Trophoblast cell (in vitro differentiated cells and primary cell): ENCODE measurements around the gene PEPD.

Source experiments
- DNase-seq, 2 donors: peaks; one replicate each; pipeline ENCODE4 v3.0.0-alpha.2; 2016
- H2AFZ ChIP-seq: 2 replicates; pipeline ENCODE4 v1.6.1; 2013; ENCODE audit warnings: low read length, moderate library complexity, mild to moderate bottlenecking; ENCODE audit not compliant: insufficient read depth, poor library complexity
- H2AK5ac ChIP-seq: 2 replicates; pipeline ENCODE4 v1.6.1; 2013; ENCODE audit warnings: mild to moderate bottlenecking, low read length
- H2BK120ac ChIP-seq: 2 replicates; pipeline ENCODE4 v1.6.1; 2013; ENCODE audit warnings: low read length, mild to moderate bottlenecking, moderate library complexity; ENCODE audit not compliant: insufficient read depth, poor library complexity
- H2BK12ac ChIP-seq: 2 replicates; pipeline ENCODE4 v1.6.1; 2013; ENCODE audit warnings: mild to moderate bottlenecking, low read length, moderate library complexity
- H2BK5ac ChIP-seq: 2 replicates; pipeline ENCODE4 v1.6.1; 2013; ENCODE audit warnings: low read length, low read depth, moderate library complexity, mild to moderate bottlenecking; ENCODE audit not compliant: poor library complexity
- H3K14ac ChIP-seq: 2 replicates; pipeline ENCODE4 v1.6.1; 2013; ENCODE audit warnings: mild to moderate bottlenecking, low read length
- H3K18ac ChIP-seq: 2 replicates; pipeline ENCODE4 v1.6.1; 2013; ENCODE audit warnings: mild to moderate bottlenecking, low read length
- H3K23ac ChIP-seq: 2 replicates; pipeline ENCODE4 v1.6.1; 2013; ENCODE audit warnings: low read length
- H3K27ac ChIP-seq: 2 replicates; pipeline ENCODE4 v1.5.1; 2013; ENCODE audit warnings: low read depth, mild to moderate bottlenecking, inconsistent platforms, low read length, moderate library complexity
- H3K27me3 ChIP-seq: 2 replicates; pipeline ENCODE4 v1.6.1; 2013; ENCODE audit warnings: inconsistent platforms, mild to moderate bottlenecking, low read length, moderate library complexity; ENCODE audit not compliant: insufficient read depth
- H3K36me3 ChIP-seq, 2 experiments: 1 replicate in 1 of 2; 2 replicates in 1 of 2; pipeline ENCODE4 v1.6.1; 2013; ENCODE audit warnings: low read length in 2 of 2, mild to moderate bottlenecking in 2 of 2, moderate library complexity in 1 of 2; ENCODE audit not compliant: insufficient read depth in 2 of 2, control insufficient read depth in 1 of 2
- H3K4ac ChIP-seq: 2 replicates; pipeline ENCODE4 v1.6.1; 2013; ENCODE audit warnings: low read depth, mild to moderate bottlenecking, low read length, moderate library complexity
- H3K4me1 ChIP-seq, 2 experiments: 1 replicate in 1 of 2; 2 replicates in 1 of 2; pipeline ENCODE4 v1.6.1; 2013; ENCODE audit warnings: low read length in 2 of 2, mild to moderate bottlenecking in 2 of 2, moderate library complexity in 1 of 2; ENCODE audit not compliant: insufficient read depth in 2 of 2, control insufficient read depth in 1 of 2
- H3K4me2 ChIP-seq: 2 replicates; pipeline ENCODE4 v1.6.1; 2013; ENCODE audit warnings: inconsistent platforms, mild to moderate bottlenecking, low read length, moderate library complexity
- H3K4me3 ChIP-seq: 2 replicates; pipeline ENCODE4 v1.5.1; 2013; ENCODE audit warnings: mild to moderate bottlenecking, low read depth, low read length, inconsistent platforms
- H3K79me1 ChIP-seq: one replicate; pipeline ENCODE4 v1.6.1; 2013; ENCODE audit warnings: low read length
- H3K79me2 ChIP-seq: 2 replicates; pipeline ENCODE4 v1.6.1; 2013; ENCODE audit warnings: low read length, mild to moderate bottlenecking; ENCODE audit not compliant: control insufficient read depth, insufficient read depth, poor library complexity
- H3K9ac ChIP-seq: 2 replicates; pipeline ENCODE4 v1.6.1; 2013; ENCODE audit warnings: mild to moderate bottlenecking, low read length
- H3K9me3 ChIP-seq: 2 replicates; pipeline ENCODE4 v1.6.1; 2013; ENCODE audit warnings: low read depth, mild to moderate bottlenecking, control low read depth, inconsistent platforms, low read length; ENCODE audit not compliant: insufficient read depth
- H4K12ac ChIP-seq: 2 replicates; pipeline ENCODE4 v1.6.1; 2013; ENCODE audit warnings: low read depth, mild to moderate bottlenecking, low read length, moderate library complexity
- H4K8ac ChIP-seq: 2 replicates; pipeline ENCODE4 v1.6.1; 2013; ENCODE audit warnings: low read depth, mild to moderate bottlenecking, low read length, moderate library complexity
- H4K91ac ChIP-seq: one replicate; pipeline ENCODE4 v1.6.1; 2013; ENCODE audit warnings: low read depth, mild to moderate bottlenecking, low read length, moderate library complexity
- WGBS: extraction: QIAGEN DNeasy Blood & Tissue Kit; methylation state at CpG from one replicate; pipeline ENCODE4 v1.1.7; 2013; ENCODE audit warnings: missing lambda C conversion rate; ENCODE audit not compliant: insufficient read length, insufficient coverage; ENCODE audit errors: extremely low coverage; 5-methylcytosine and 5-hydroxymethylcytosine counted together

Gene PEPD

GRCh38 chr19:33395561-33396550, 125.7 kb downstream of the PEPD start:
- Histone ChIP-seq H3K4ac (no peak overlapping the region), H3K27me3 (no peaks in the 10 kb centered on the region), H3K23ac (no peak overlapping the region), H3K9ac (no peak overlapping the region), H3K79me2 (peaks cover 2% of the 10 kb centered on the region), H2AK5ac (no peak overlapping the region), H3K36me3 (peaks cover 0 to under 1% of the 10 kb centered on the region in 2 experiments), H2BK12ac (no peak overlapping the region), H4K12ac (no peak overlapping the region), H2AFZ (no peak overlapping the region), H3K9me3 (peaks cover 2% of the 10 kb centered on the region), H2BK120ac (no peak overlapping the region), H3K18ac (no peak overlapping the region), H3K4me2 (no peak overlapping the region), H3K27ac (no peak overlapping the region), H2BK5ac (no peak overlapping the region), H3K14ac (no peak overlapping the region), H4K91ac (no peak overlapping the region), H4K8ac (no peak overlapping the region), H3K4me3 (no peak overlapping the region), H3K4me1 (peaks cover 0 to 3% of the 10 kb centered on the region in 2 experiments), H3K79me1 (no peaks in the 10 kb centered on the region)
- DNase-seq = no peak
- no CpG with 5 or more reads among the region's 31 CpGs for WGBS

DNA sequence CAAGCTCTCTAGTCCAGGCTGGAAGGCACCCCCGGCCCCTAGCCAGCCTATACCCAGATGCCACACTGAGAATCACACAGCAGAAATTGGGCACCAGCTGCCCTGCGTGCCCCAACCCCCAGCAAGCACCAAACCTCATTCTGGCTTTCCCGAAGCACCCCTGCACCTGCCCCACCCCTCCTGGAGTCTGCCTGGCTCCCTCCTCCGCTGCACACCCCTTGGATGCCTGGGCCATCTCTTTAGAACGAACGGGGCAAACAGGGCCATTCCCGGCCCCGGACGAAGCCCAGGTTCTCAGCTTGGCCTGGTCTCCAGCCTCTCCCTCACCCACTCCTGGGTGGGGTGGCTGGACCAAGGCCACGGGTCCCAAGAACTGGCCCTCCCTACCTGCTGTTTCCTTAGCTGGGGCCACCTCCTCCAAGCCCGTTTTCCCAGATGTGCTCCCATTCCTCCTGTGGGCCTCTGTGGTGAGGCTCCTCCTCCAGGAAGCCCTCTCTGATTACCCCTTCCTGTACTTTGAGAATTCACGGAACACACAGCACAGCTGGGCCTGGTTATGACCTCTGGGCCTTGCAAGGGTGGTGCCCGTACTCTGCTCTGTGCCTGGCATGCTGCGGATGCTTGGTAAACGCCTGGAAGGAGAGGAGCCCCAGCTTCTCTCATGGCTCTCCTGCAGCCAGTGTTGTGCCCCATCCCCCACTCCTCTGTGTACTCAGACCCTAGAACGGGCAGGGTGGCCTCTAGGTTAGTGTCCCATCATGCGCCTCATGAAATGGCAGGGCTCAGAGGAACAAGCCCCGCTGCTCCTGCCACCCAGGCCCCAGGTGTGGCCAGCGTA, 126.6 kb downstream of the PEPD start:
- H2BK5ac ChIP-seq = no peak overlapping the region
- peaks cover 0 to 6% of the 10 kb centered on the region in 2 experiments for H3K4me1 ChIP-seq
- H3K27me3 ChIP-seq = no peaks in the 10 kb centered on the region
- H3K23ac ChIP-seq = no peak overlapping the region
- H4K91ac ChIP-seq = no peak overlapping the region
- no peak overlapping the region for H3K9ac ChIP-seq
- H3K18ac ChIP-seq = no peak overlapping the region
- H2BK12ac ChIP-seq = no peak overlapping the region
- H4K12ac ChIP-seq = no peak overlapping the region
- DNase-seq = no peak
- H2AK5ac ChIP-seq = no peak overlapping the region
- H3K14ac ChIP-seq = no peak overlapping the region
- peaks cover 2% of the 10 kb centered on the region for H3K9me3 ChIP-seq
- no CpG with 5 or more reads among the region's 19 CpGs for WGBS
- no peak overlapping the region for H2AFZ ChIP-seq
- peaks cover 2% of the 10 kb centered on the region for H3K79me2 ChIP-seq
- H4K8ac ChIP-seq = no peak overlapping the region
- H3K79me1 ChIP-seq = no peaks in the 10 kb centered on the region
- H3K4me3 ChIP-seq = no peak overlapping the region
- H2BK120ac ChIP-seq = no peak overlapping the region
- H3K4ac ChIP-seq = no peak overlapping the region
- H3K4me2 ChIP-seq = no peak overlapping the region
- no peak overlapping the region for H3K27ac ChIP-seq
- peaks cover 0 to 2% of the 10 kb centered on the region in 2 experiments for H3K36me3 ChIP-seq

GRCh38 chr19:33394006-33394722, 127.4 kb downstream of the PEPD start:
- no peak overlapping the region for H3K9ac ChIP-seq
- H2BK12ac ChIP-seq = no peak overlapping the region
- H3K27ac ChIP-seq = no peak overlapping the region
- H3K18ac ChIP-seq = no peak overlapping the region
- peaks cover 0 to 2% of the 10 kb centered on the region in 2 experiments for H3K36me3 ChIP-seq
- H4K8ac ChIP-seq = no peak overlapping the region
- H3K4ac ChIP-seq = no peak overlapping the region
- H3K4me2 ChIP-seq = no peak overlapping the region
- H4K12ac ChIP-seq = no peak overlapping the region
- H3K9me3 ChIP-seq = peaks cover 2% of the 10 kb centered on the region
- no peak overlapping the region for H2BK120ac ChIP-seq
- H3K4me3 ChIP-seq = no peak overlapping the region
- peaks cover 2% of the 10 kb centered on the region for H3K79me2 ChIP-seq
- no peak overlapping the region for H3K23ac ChIP-seq
- no CpG with 5 or more reads among the region's 30 CpGs for WGBS
- H2AFZ ChIP-seq = no peak overlapping the region
- H3K27me3 ChIP-seq = no peaks in the 10 kb centered on the region
- peaks cover 0 to 6% of the 10 kb centered on the region in 2 experiments for H3K4me1 ChIP-seq
- DNase-seq = peak; percentile 41 to 48
- no peak overlapping the region for H4K91ac ChIP-seq
- no peak overlapping the region for H2AK5ac ChIP-seq
- no peaks in the 10 kb centered on the region for H3K79me1 ChIP-seq
- no peak overlapping the region for H3K14ac ChIP-seq
- no peak overlapping the region for H2BK5ac ChIP-seq
